CD14-positive monocyte (primary cell): ENCODE data around the gene RXFP3. TPM values are rescaled to one million over a fixed set of nuclear protein-coding genes. Genes with fewer than 3 reads are reported as not detected.
A peak's percentile ranks its signal among the peaks of the same experiment; 100 is the strongest.

Source experiments
- DNase-seq, 3 donors: peaks; one replicate each; pipeline ENCODE4 v3.0.0-alpha.2; 2011 to 2022
- H2AFZ ChIP-seq: 2 replicates; pipeline ENCODE4 v1.6.0; 2012; ENCODE audit warnings: mild to moderate bottlenecking, low read depth, low read length, inconsistent platforms; ENCODE audit not compliant: insufficient read depth, poor library complexity, severe bottlenecking
- H3K27ac ChIP-seq, 2 donors: 1 replicate in 1 of 2; 2 replicates in 1 of 2; pipeline ENCODE4 v1.5.1; 2012 to 2013; ENCODE audit warnings: low read length in 2 of 2, control low read depth in 1 of 2, inconsistent platforms in 1 of 2, low read depth in 1 of 2, mild to moderate bottlenecking in 1 of 2
- H3K27me3 ChIP-seq, 2 donors: one replicate each; pipeline versions ENCODE4 v1.6.0 to v1.6.1; 2011 to 2013; ENCODE audit warnings: low read length in 2 of 2; ENCODE audit not compliant: control insufficient read depth in 2 of 2, insufficient read depth in 2 of 2
- H3K36me3 ChIP-seq, 2 donors: replicated peaks in 1 of 2; 1 replicate in 1 of 2; 2 replicates in 1 of 2; pipeline versions ENCODE4 v1.5.1 to v1.6.1; 2012 to 2013; ENCODE audit warnings: low read length in 2 of 2, control low read depth in 1 of 2, inconsistent platforms in 1 of 2, mild to moderate bottlenecking in 1 of 2; ENCODE audit not compliant: insufficient read depth in 2 of 2, control insufficient read depth in 1 of 2
- H3K4me1 ChIP-seq, 2 donors: 1 replicate in 1 of 2; 2 replicates in 1 of 2; pipeline versions ENCODE4 v1.5.1 to v1.6.1; 2012 to 2013; ENCODE audit warnings: low read length in 2 of 2, control low read depth in 1 of 2, inconsistent platforms in 1 of 2, mild to moderate bottlenecking in 1 of 2, moderate library complexity in 1 of 2; ENCODE audit not compliant: insufficient read depth in 2 of 2, control insufficient read depth in 1 of 2
- H3K4me2 ChIP-seq: replicated peaks from 2 replicates; pipeline ENCODE3; 2012; ENCODE audit warnings: low read length, moderate library complexity, mild to moderate bottlenecking; ENCODE audit not compliant: poor library complexity, severe bottlenecking; ENCODE audit errors: extremely low read depth
- H3K4me3 ChIP-seq, 3 experiments: fragments of 200-600 bp in 1 of 3; sonication (generic) in 1 of 3; replicated peaks in 1 of 3; 1 replicate in 2 of 3; 2 replicates in 1 of 3; pipeline ENCODE4 v1.5.1; 2011 to 2013; ENCODE audit warnings: low read length in 3 of 3, mild to moderate bottlenecking in 3 of 3, control low read depth in 2 of 3, low read depth in 2 of 3, inconsistent platforms in 1 of 3, moderate library complexity in 1 of 3
- H3K79me2 ChIP-seq: 2 replicates; pipeline ENCODE4 v1.6.0; 2012; ENCODE audit warnings: mild to moderate bottlenecking, control low read depth, inconsistent platforms, low read length, moderate library complexity; ENCODE audit not compliant: insufficient read depth
- H3K9ac ChIP-seq: 2 replicates; pipeline ENCODE4 v1.6.0; 2017; ENCODE audit warnings: low read length, mild to moderate bottlenecking; ENCODE audit not compliant: insufficient read depth, poor library complexity, severe bottlenecking
- H3K9me3 ChIP-seq, 2 donors: replicated peaks in 1 of 2; 1 replicate in 1 of 2; 2 replicates in 1 of 2; pipeline versions ENCODE4 v1.5.1 to v1.6.1; 2012 to 2013; ENCODE audit warnings: low read length in 2 of 2, control low read depth in 1 of 2; ENCODE audit not compliant: control insufficient read depth in 1 of 2, insufficient read depth in 1 of 2
- H4K20me1 ChIP-seq: 2 replicates; pipeline ENCODE4 v1.6.0; 2012; ENCODE audit warnings: mild to moderate bottlenecking, low read length, control low read depth, moderate library complexity; ENCODE audit not compliant: insufficient read depth
- H3K27ac Mint-ChIP-seq, 7 donors: one replicate each; pipeline ENCODE4 v1.8.0; 2020; ENCODE audit warnings: mild to moderate bottlenecking in 7 of 7, mixed read lengths in 7 of 7, moderate library complexity in 6 of 7, inconsistent platforms in 2 of 7
- H3K27me3 Mint-ChIP-seq, 3 donors: one replicate each; pipeline ENCODE4 v1.8.0; 2021 to 2022; ENCODE audit warnings: low read depth in 3 of 3, mild to moderate bottlenecking in 3 of 3, mixed read lengths in 3 of 3, moderate library complexity in 3 of 3, inconsistent platforms in 1 of 3
- H3K36me3 Mint-ChIP-seq, 2 donors: one replicate each; pipeline ENCODE4 v1.8.0; 2020; ENCODE audit warnings: mixed read lengths in 2 of 2, inconsistent platforms in 1 of 2, mild to moderate bottlenecking in 1 of 2
- H3K4me1 Mint-ChIP-seq: one replicate; pipeline ENCODE4 v1.8.0; 2020; ENCODE audit warnings: mild to moderate bottlenecking, mixed read lengths
- H3K4me3 Mint-ChIP-seq, 2 donors: one replicate each; pipeline ENCODE4 v1.8.0; 2020; ENCODE audit warnings: mild to moderate bottlenecking in 2 of 2, mixed read lengths in 2 of 2, moderate library complexity in 1 of 2
- H3K9me3 Mint-ChIP-seq, 7 donors: one replicate each; pipeline ENCODE4 v1.8.0; 2020 to 2022; ENCODE audit warnings: mixed read lengths in 7 of 7, mild to moderate bottlenecking in 6 of 7, moderate library complexity in 6 of 7, inconsistent platforms in 2 of 7
- CTCF ChIP-seq: fragments of 200-600 bp; IDR thresholded peaks from one replicate; pipeline ENCODE4 v1.8.0; 2022; ENCODE audit warnings: antibody characterized with exemption, mild to moderate bottlenecking
- WGBS: methylation state at CpG from one replicate; pipeline ENCODE4 v1.1.5; 2013; ENCODE audit warnings: missing lambda C conversion rate; ENCODE audit not compliant: insufficient coverage; 5-methylcytosine and 5-hydroxymethylcytosine counted together
- intact Hi-C, 2 donors: fragments of 100-400 bp; cut with micrococcal nuclease; formaldehyde crosslinking; loops; one replicate each; pipeline versions ENCODE4 v1.15.0 to v1.15.1; 2023
- polyA minus RNA-seq: library from RNA; depleted of rRNA, polyadenylated mRNA; stranded (reverse); fragments of >200 nt; gene quantifications from 2 replicates; pipeline ENCODE4 v1.2.3, GENCODE V29; 2012
- polyA plus RNA-seq, 3 donors: library from polyadenylated mRNA; depleted of rRNA in 1 of 3; unstranded in 2 of 3; stranded (reverse) in 1 of 3; fragments of 300-500 nt in 2 of 3; fragments of >200 nt in 1 of 3; fragmentation: Illumina TruSeq in 2 of 3; gene quantifications; 1 replicate in 2 of 3; 2 replicates in 1 of 3; pipeline ENCODE4 v1.2.3, GENCODE V29; 2012 to 2021
- total RNA-seq, 12 experiments: library from RNA in 1 of 12; stranded (reverse) in 1 of 12; fragments of 120-200 nt in 1 of 12; gene quantifications; one replicate each; pipeline ENCODE4 v1.2.4 and lab custom pipeline; 2013 to 2026; ENCODE audit warnings: mixed read lengths in 6 of 12, inconsistent platforms in 1 of 12

RXFP3 gene
- not detected for total RNA-seq (2013)
- not detected for polyA plus RNA-seq
- not detected in 2 replicates for polyA minus RNA-seq
- 0 to 0.37 (median 0) reads per million in 11 experiments for total RNA-seq (lab: John Stamatoyannopoulos, UW)

- Histone ChIP-seq H3K27ac (no peak within 1 kb of the TSS), H3K9me3 (no peaks in the 10 kb centered on the region), H2AFZ (no peak within 1 kb of the TSS), H4K20me1 (no peaks in the 10 kb centered on the region), H3K4me3 (no peak within 1 kb of the TSS), H3K79me2 (no peaks in the 10 kb centered on the region), H3K4me1 (no peaks in the 10 kb centered on the region), H3K27me3 (peaks cover 18 to 56% of the 10 kb centered on the region in 2 donors), H3K9ac (no peak within 1 kb of the TSS), H3K4me2 (no peak within 1 kb of the TSS), H3K36me3 (no peaks in the 10 kb centered on the region)
- H3K27me3 Mint-ChIP-seq = peaks cover 43 to 60% (median 50%) of the 10 kb centered on the region in 3 donors
- H3K4me3 Mint-ChIP-seq = peak within 1 kb of the TSS in 1 of 2 donors; percentile 79
- peaks cover 5% of the 10 kb centered on the region for H3K4me1 Mint-ChIP-seq
- 11% methylated on average over 45 of the region's 45 CpGs for WGBS
- no peaks in the 10 kb centered on the region for H3K36me3 Mint-ChIP-seq
- no peak within 1 kb of the TSS for H3K27ac Mint-ChIP-seq
- intact Hi-C loops = loop anchor here in 1 of 2 donors (5.0 kb wide), 1 partner anchor 499 kb away; no protein-coding TSS in a partner anchor
- TF ChIP-seq CTCF = no peak
- H3K9me3 Mint-ChIP-seq = peaks cover 0 to 26% (median 9%) of the 10 kb centered on the region in 7 donors
- no peak for DNase-seq
Observed at GRCh38 chr5:33936381-33937016, at the start of gene RXFP3. Gene RXFP3, plus strand, starts transcription at chr5:33936386. Its CDS starts 355 bp downstream, at chr5:33936741.

- Histone ChIP-seq H3K27ac (no peak overlapping the region), H3K9me3 (no peaks in the 10 kb centered on the region), H3K4me3 (no peak overlapping the region), H3K36me3 (no peaks in the 10 kb centered on the region), H3K79me2 (no peaks in the 10 kb centered on the region), H3K4me1 (no peaks in the 10 kb centered on the region), H3K27me3 (peaks cover 16 to 25% of the 10 kb centered on the region in 2 donors), H4K20me1 (no peaks in the 10 kb centered on the region), H2AFZ (no peak overlapping the region), H3K4me2 (no peak overlapping the region), H3K9ac (no peak overlapping the region)
- Mint-ChIP-seq H3K36me3 (peaks cover 0 to under 1% of the 10 kb centered on the region in 2 donors), H3K27ac (no peak overlapping the region), H3K9me3 (peaks cover 0 to 11% (median 4%) of the 10 kb centered on the region in 7 donors), H3K4me3 (no peak overlapping the region), H3K4me1 (no peaks in the 10 kb centered on the region), H3K27me3 (peaks cover 22 to 24% (median 22%) of the 10 kb centered on the region in 3 donors)
- no peak for TF ChIP-seq CTCF
- intact Hi-C loops = no loop called here
- DNase-seq = no peak
- WGBS = no CpG with 5 or more reads among the region's 3 CpGs
Observed at GRCh38 chr5:33887268-33887667, 48.9 kb upstream of the RXFP3 start.
